Measurements from ENCODE around the gene CENPP. TPM values are rescaled to one million over a fixed set of nuclear protein-coding genes. Genes with fewer than 3 reads are reported as not detected.

The CENPP gene
- total RNA-seq, 1 experiment from 2014 or later, result 14.3 TPM

GRCh38 chr9:92617195-92617813 is 291.6 kb downstream of the CENPP start:
- CTCF ChIA-PET, result interaction anchor here (0.8 to 1.6 kb wide), 4 partner anchors 17 to 477 kb away, joined by 3 to 4 read pairs (median 4); no protein-coding TSS in a partner anchor

GRCh38 chr9:92617951-92618510 is 292.3 kb downstream of the CENPP start:
- no peak for ATAC-seq
- Mint-ChIP-seq H3K9me3 (no peaks in the 10 kb centered on the region), H3K4me3 (no peak overlapping the region), H3K4me1 (no peaks in the 10 kb centered on the region), H3K27me3 (ENCODE audit: low read depth) (no peaks in the 10 kb centered on the region), H3K36me3 (peaks cover 37% of the 10 kb centered on the region), H3K27ac (no peak overlapping the region)
- TF ChIP-seq, protein P1, sequence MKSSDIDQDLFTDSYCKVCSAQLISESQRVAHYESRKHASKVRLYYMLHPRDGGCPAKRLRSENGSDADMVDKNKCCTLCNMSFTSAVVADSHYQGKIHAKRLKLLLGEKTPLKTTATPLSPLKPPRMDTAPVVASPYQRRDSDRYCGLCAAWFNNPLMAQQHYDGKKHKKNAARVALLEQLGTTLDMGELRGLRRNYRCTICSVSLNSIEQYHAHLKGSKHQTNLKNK (CRISPR knock-in tag; IDR thresholded peaks at IDR 0.05), result no peak
- TF ChIP-seq, protein P2, sequence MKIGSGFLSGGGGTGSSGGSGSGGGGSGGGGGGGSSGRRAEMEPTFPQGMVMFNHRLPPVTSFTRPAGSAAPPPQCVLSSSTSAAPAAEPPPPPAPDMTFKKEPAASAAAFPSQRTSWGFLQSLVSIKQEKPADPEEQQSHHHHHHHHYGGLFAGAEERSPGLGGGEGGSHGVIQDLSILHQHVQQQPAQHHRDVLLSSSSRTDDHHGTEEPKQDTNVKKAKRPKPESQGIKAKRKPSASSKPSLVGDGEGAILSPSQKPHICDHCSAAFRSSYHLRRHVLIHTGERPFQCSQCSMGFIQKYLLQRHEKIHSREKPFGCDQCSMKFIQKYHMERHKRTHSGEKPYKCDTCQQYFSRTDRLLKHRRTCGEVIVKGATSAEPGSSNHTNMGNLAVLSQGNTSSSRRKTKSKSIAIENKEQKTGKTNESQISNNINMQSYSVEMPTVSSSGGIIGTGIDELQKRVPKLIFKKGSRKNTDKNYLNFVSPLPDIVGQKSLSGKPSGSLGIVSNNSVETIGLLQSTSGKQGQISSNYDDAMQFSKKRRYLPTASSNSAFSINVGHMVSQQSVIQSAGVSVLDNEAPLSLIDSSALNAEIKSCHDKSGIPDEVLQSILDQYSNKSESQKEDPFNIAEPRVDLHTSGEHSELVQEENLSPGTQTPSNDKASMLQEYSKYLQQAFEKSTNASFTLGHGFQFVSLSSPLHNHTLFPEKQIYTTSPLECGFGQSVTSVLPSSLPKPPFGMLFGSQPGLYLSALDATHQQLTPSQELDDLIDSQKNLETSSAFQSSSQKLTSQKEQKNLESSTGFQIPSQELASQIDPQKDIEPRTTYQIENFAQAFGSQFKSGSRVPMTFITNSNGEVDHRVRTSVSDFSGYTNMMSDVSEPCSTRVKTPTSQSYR (CRISPR knock-in tag; IDR thresholded peaks at IDR 0.05), result no peak
- TF ChIP-seq E2F4 (CRISPR knock-in tag; IDR thresholded peaks at IDR 0.05; ENCODE audit: borderline replicate concordance, low read depth), result no peak
- no peak for TF ChIP-seq ZNF512 (CRISPR knock-in tag; IDR thresholded peaks at IDR 0.05; ENCODE audit: borderline replicate concordance)
- no peak for TF ChIP-seq ZNF219 (CRISPR knock-in tag; IDR thresholded peaks at IDR 0.05; ENCODE audit: borderline replicate concordance)
- TF ChIP-seq FOXP1 (CRISPR knock-in tag; IDR thresholded peaks at IDR 0.05; ENCODE audit: borderline replicate concordance), result no peak
- TF ChIP-seq ERG (CRISPR knock-in tag; IDR thresholded peaks at IDR 0.05), result no peak
- ChIA-PET POLR2A (no interaction called here), CTCF (interaction anchor here (1.0 to 1.6 kb wide), 2 partner anchors 17 to 478 kb away, joined by 3 to 4 read pairs; no protein-coding TSS in a partner anchor)
- DNase-seq (ENCODE audit: low spot score), result no peak

More at GRCh38 chr9:92617195-92617813, 291.6 kb downstream of the CENPP start:
- no peaks in the 10 kb centered on the region for H3K4me1 Mint-ChIP-seq
- no peaks in the 10 kb centered on the region for H3K27me3 Mint-ChIP-seq (ENCODE audit: low read depth)
- H3K36me3 Mint-ChIP-seq, result peaks cover 41% of the 10 kb centered on the region
- TF ChIP-seq ZNF396 (CRISPR knock-in tag; IDR thresholded peaks at IDR 0.05; ENCODE audit: borderline replicate concordance), result no peak
- no peak; the same call in 1 of the 2 replicates for TF ChIP-seq NR2C2 (CRISPR knock-in tag; IDR thresholded peaks at IDR 0.05)
- TF ChIP-seq, protein P3, sequence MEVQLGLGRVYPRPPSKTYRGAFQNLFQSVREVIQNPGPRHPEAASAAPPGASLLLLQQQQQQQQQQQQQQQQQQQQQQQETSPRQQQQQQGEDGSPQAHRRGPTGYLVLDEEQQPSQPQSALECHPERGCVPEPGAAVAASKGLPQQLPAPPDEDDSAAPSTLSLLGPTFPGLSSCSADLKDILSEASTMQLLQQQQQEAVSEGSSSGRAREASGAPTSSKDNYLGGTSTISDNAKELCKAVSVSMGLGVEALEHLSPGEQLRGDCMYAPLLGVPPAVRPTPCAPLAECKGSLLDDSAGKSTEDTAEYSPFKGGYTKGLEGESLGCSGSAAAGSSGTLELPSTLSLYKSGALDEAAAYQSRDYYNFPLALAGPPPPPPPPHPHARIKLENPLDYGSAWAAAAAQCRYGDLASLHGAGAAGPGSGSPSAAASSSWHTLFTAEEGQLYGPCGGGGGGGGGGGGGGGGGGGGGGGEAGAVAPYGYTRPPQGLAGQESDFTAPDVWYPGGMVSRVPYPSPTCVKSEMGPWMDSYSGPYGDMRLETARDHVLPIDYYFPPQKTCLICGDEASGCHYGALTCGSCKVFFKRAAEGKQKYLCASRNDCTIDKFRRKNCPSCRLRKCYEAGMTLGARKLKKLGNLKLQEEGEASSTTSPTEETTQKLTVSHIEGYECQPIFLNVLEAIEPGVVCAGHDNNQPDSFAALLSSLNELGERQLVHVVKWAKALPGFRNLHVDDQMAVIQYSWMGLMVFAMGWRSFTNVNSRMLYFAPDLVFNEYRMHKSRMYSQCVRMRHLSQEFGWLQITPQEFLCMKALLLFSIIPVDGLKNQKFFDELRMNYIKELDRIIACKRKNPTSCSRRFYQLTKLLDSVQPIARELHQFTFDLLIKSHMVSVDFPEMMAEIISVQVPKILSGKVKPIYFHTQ (CRISPR knock-in tag; IDR thresholded peaks at IDR 0.05), result no peak
- TF ChIP-seq SMAD3 (CRISPR knock-in tag; IDR thresholded peaks at IDR 0.05; ENCODE audit: borderline replicate concordance), result no peak
- TF ChIP-seq ZNF263 (CRISPR knock-in tag; IDR thresholded peaks at IDR 0.05; ENCODE audit: low read depth), result no peak
- no peak for TF ChIP-seq ZNF512 (CRISPR knock-in tag; IDR thresholded peaks at IDR 0.05; ENCODE audit: borderline replicate concordance)
- TF ChIP-seq, protein P4, sequence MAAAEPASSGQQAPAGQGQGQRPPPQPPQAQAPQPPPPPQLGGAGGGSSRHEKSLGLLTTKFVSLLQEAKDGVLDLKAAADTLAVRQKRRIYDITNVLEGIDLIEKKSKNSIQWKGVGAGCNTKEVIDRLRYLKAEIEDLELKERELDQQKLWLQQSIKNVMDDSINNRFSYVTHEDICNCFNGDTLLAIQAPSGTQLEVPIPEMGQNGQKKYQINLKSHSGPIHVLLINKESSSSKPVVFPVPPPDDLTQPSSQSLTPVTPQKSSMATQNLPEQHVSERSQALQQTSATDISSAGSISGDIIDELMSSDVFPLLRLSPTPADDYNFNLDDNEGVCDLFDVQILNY (CRISPR knock-in tag; IDR thresholded peaks at IDR 0.05), result no peak
- TF ChIP-seq SP1 (CRISPR knock-in tag; conservative IDR thresholded peaks at IDR 0.05), result no peak
- TF ChIP-seq RELA (CRISPR knock-in tag; IDR thresholded peaks at IDR 0.05; ENCODE audit: borderline replicate concordance), result no peak
- TF ChIP-seq FOXJ3 (CRISPR knock-in tag; IDR thresholded peaks at IDR 0.05; ENCODE audit: borderline replicate concordance), result no peak
- TF ChIP-seq CBFB (CRISPR knock-in tag; IDR thresholded peaks at IDR 0.05; ENCODE audit: low read depth), result no peak
- no peaks in the 10 kb centered on the region for H3K9me3 Mint-ChIP-seq
- H3K27ac Mint-ChIP-seq, result no peak overlapping the region
- DNase-seq (ENCODE audit: low spot score) (no peak), ATAC-seq (no peak)
- POLR2A ChIA-PET, result no interaction called here
- H3K4me3 Mint-ChIP-seq, result no peak overlapping the region
